Aorta (tissue), 5 donors: ENCODE results near the gene SOX30. TPM values are rescaled to one million over a fixed set of nuclear protein-coding genes. Genes with fewer than 3 reads are reported as not detected.
A peak's percentile ranks its signal among the peaks of the same experiment; 100 is the strongest.

Experiments used
- ATAC-seq: fragments of 200-7000 bp; cut with Tn5 transposase; one replicate; pipeline ENCODE4 v1.9.1; 2022; ENCODE audit warnings: moderate library complexity; ENCODE audit not compliant: low FRiP score
- DNase-seq, 2 donors: peaks; one replicate each; pipeline ENCODE4 v3.0.0-alpha.2; 2020
- H3K27ac ChIP-seq, 2 donors: one replicate each; pipeline ENCODE4 v1.5.1; 2013; ENCODE audit warnings: low read length in 2 of 2, mild to moderate bottlenecking in 2 of 2, moderate library complexity in 2 of 2, control low read depth in 1 of 2, inconsistent platforms in 1 of 2, low read depth in 1 of 2
- H3K27me3 ChIP-seq, 2 donors: one replicate each; pipeline ENCODE4 v1.6.1; 2013; ENCODE audit warnings: control low read depth in 1 of 2, low read length in 1 of 2, mild to moderate bottlenecking in 1 of 2, moderate library complexity in 1 of 2; ENCODE audit not compliant: insufficient read depth in 2 of 2, control insufficient read depth in 1 of 2
- H3K36me3 ChIP-seq, 2 donors: one replicate each; pipeline ENCODE4 v1.6.1; 2013; ENCODE audit warnings: control low read depth in 1 of 2, low read length in 1 of 2, mild to moderate bottlenecking in 1 of 2; ENCODE audit not compliant: insufficient read depth in 2 of 2, control insufficient read depth in 1 of 2
- H3K4me1 ChIP-seq, 2 donors: one replicate each; pipeline ENCODE4 v1.6.1; 2013; ENCODE audit warnings: low read length in 2 of 2, control low read depth in 1 of 2, mild to moderate bottlenecking in 1 of 2, moderate library complexity in 1 of 2; ENCODE audit not compliant: insufficient read depth in 2 of 2, control insufficient read depth in 1 of 2
- H3K4me3 ChIP-seq, 2 donors: one replicate each; pipeline ENCODE4 v1.5.1; 2013; ENCODE audit warnings: low read length in 2 of 2, control low read depth in 1 of 2, mild to moderate bottlenecking in 1 of 2
- H3K9me3 ChIP-seq: one replicate; pipeline ENCODE4 v1.6.1; 2013; ENCODE audit warnings: mild to moderate bottlenecking, low read length; ENCODE audit not compliant: control insufficient read depth
- WGBS, 2 donors: extraction: QIAGEN DNeasy Blood & Tissue Kit; methylation state at CpG; one replicate each; pipeline ENCODE4 v1.1.7; 2013; 5-methylcytosine and 5-hydroxymethylcytosine counted together
- intact Hi-C, 2 donors: fragments of 100-400 bp; cut with DNase I; formaldehyde crosslinking; loops; one replicate each; pipeline versions ENCODE4 v1.14.2 to v1.15.0; 2022
- polyA plus RNA-seq, 2 donors: library from polyadenylated mRNA; stranded (reverse); fragments of 200-250 nt; gene quantifications; one replicate each; pipeline ENCODE4 v1.2.3, GENCODE V29; 2013
- total RNA-seq, 2 donors: library from RNA; stranded (reverse); fragmentation: NEBNext Ultra II Directional; extraction: Animal tissue kit (Norgen Biotek cat#: 25700); gene quantifications; one replicate each; pipeline ENCODE4 v1.2.1, GENCODE V29; 2021
- donor health status: healthy with polysubstance abuse.
- donor health status: Bipolar disorder and iron deficiency.
- donor health status: DM: no; HTN: no; CAD: no.
- donor health status: DM: no; HTN: no; CAD: no.
- donor health status: DM: yes; HTN: yes; CAD: no.

Gene SOX30
- total and polyA plus RNA-seq, 4 donors: 0.12 TPM; not detected in 3

DNA sequence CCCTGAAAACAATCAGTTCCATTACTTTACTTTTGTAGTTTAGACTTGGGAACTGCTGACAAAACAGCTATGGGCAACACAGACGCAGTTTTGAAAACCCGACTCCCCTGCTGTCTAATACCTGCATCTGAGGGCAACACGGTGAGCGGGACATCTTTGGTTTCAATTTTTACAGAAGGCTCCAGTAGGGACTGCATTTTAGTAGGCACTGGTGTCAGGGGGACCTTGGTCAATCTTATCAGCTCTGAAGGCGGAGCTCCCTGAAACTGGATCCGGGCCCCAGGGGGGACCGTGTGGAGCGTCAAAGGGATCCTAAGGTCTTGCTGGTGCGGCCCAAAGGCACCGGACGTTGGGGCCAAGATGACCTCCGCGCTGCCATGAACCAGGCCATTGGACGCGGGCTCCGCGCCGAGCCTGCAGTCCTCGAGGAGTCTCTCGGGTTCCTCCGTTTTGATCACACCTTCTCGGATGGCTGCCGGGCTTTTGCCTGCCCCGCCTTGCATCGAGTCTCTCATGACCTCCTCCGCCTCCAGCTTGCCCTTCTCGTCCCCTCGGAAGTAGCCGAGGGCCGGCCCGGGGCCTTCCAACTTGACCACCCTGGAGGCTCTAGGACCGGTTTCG lies 1.1 kb downstream of the SOX30 start:
- Histone ChIP-seq H3K9me3 (no peaks in the 10 kb centered on the region), H3K4me3 (no peak overlapping the region), H3K36me3 (no peaks in the 10 kb centered on the region), H3K27me3 (no peaks in the 10 kb centered on the region), H3K27ac (no peak overlapping the region), H3K4me1 (no peaks in the 10 kb centered on the region)
- intact Hi-C loops: no loop called here
- 76 to 80% methylated on average over 33 of the region's 33 CpGs for WGBS, 2 donors
- ATAC-seq (peak; percentile 19), DNase-seq (no peak)

DNA sequence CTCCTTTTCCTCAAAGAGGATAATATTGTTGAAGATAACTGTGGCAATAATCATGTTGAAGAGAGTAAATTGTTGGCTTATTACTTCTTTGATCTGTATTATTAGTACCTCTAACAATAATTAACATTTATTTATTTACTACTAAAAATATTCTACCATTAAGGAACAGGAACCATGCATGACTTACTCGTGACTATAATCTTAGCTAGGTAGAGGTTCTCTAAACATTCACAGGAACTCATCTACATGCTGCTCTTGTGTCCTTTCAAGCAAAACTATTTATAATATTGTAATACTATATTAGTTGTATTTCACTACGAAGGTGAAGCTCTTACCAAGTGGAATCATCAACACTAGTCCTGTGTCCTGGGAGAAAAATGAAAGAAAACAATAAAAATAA lies 3.1 kb downstream of the SOX30 start:
- no peaks in the 10 kb centered on the region for H3K27me3 ChIP-seq
- H3K4me3 ChIP-seq: no peak overlapping the region
- ATAC-seq (no peak), DNase-seq (no peak)
- no peaks in the 10 kb centered on the region for H3K9me3 ChIP-seq
- intact Hi-C loops: no loop called here
- H3K36me3 ChIP-seq: no peaks in the 10 kb centered on the region
- 79 to 84% methylated on average over 2 of the region's 2 CpGs for WGBS, 2 donors
- H3K27ac ChIP-seq: no peak overlapping the region
- H3K4me1 ChIP-seq: no peaks in the 10 kb centered on the region

DNA sequence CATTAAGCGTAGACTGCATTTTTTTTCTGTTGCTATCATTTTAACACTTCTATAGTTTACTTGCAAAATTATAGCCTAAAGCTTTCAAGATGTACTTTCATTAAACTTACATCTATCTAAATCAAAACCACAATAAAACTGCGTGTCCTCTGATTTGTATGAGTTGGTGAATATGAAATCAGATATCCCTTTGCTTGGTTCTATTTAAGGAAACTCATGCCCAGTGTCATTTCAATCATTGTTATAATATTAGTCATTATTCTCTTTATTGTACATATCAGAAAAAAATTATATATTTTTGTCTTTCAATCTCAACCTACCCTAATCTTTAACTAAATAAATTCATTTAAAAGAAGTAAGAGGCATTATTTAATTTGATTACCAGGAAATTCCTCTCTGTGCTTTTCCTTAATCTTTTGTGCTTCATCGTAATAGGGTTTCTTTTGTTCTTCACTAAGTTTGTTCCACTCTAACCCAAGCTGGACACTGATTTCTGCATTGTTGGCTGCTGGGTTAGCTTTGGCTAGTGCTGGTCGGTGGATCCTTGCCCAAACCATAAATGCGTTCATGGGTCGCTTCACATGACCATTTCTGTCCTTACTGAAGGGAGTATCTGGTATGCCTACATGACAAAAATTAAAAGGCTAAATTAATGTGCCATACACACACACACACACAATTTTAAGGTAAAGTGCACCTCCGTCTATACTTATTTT lies 3.8 kb downstream of the SOX30 start:
- ATAC-seq: no peak
- no peaks in the 10 kb centered on the region for H3K36me3 ChIP-seq
- no peaks in the 10 kb centered on the region for H3K4me1 ChIP-seq
- WGBS, 2 donors: 66 to 74% methylated on average over 7 of the region's 7 CpGs
- no peak overlapping the region for H3K4me3 ChIP-seq
- no peaks in the 10 kb centered on the region for H3K27me3 ChIP-seq
- no peak for DNase-seq
- H3K27ac ChIP-seq: no peak overlapping the region
- no peaks in the 10 kb centered on the region for H3K9me3 ChIP-seq
- intact Hi-C loops: no loop called here

DNA sequence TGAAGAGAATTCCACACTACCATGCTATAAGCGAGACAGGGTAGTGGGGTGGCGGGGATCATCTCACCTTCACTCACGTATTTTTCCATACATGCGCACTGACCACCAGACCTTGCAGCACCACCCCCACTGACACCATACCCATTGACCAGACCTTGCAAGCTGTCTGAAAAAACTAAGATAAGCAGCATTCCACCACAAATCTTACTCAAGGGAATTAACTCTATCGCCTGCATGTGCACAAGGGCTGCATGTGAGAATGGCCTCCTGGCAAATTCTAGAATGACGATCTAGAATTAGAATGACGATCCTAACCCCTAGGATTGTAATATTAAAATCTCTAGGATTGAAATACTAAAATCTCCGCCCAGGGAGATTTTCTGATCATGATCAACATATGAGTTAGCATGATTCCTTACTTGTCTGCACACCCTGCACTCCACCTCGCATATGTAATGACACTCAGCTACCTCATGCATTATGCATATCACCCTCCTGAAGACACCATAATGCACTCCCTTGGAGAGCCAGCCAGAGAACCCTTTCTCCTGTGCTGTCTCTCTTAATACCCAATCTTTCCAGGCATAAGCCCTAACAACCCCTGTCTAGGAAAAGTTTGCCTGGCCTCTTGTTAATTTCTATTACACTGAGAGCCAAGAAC lies 11.7 kb downstream of the SOX30 start:
- no peak for ATAC-seq
- 85 to 91% methylated on average over 9 of the region's 9 CpGs for WGBS, 2 donors
- intact Hi-C loops: no loop called here
- no peak overlapping the region for H3K27ac ChIP-seq
- H3K36me3 ChIP-seq: no peaks in the 10 kb centered on the region
- DNase-seq: no peak
- H3K27me3 ChIP-seq: no peaks in the 10 kb centered on the region
- no peaks in the 10 kb centered on the region for H3K9me3 ChIP-seq
- H3K4me3 ChIP-seq: no peak overlapping the region
- no peaks in the 10 kb centered on the region for H3K4me1 ChIP-seq

DNA sequence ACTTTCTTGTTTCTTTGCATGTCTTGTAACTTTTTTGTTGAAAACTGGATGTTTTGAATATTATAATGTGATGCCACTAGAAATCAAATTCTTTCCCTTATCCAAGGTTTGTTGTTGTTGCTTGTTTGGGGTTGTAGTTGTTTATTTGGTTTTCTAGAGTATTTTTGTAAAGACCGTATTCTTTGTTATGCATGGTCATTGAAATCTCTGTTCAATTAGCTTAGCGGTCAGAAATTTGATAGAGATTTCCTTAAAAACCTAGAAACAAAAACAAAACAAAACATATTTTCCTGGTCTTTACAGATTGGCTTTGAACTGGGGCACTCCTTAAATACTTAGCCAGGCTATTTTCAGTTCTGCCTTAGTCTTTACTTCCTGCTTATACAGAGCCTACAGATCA lies 21.9 kb downstream of the SOX30 start:
- WGBS, 2 donors: 92 to 96% methylated on average over 2 of the region's 2 CpGs
- DNase-seq: no peak
- intact Hi-C loops: no loop called here
- Histone ChIP-seq H3K27ac (no peak overlapping the region), H3K9me3 (no peaks in the 10 kb centered on the region), H3K4me3 (no peak overlapping the region), H3K27me3 (no peaks in the 10 kb centered on the region), H3K4me1 (peaks cover 0 to 1% of the 10 kb centered on the region in 2 donors), H3K36me3 (no peaks in the 10 kb centered on the region)
- no peak for ATAC-seq

DNA sequence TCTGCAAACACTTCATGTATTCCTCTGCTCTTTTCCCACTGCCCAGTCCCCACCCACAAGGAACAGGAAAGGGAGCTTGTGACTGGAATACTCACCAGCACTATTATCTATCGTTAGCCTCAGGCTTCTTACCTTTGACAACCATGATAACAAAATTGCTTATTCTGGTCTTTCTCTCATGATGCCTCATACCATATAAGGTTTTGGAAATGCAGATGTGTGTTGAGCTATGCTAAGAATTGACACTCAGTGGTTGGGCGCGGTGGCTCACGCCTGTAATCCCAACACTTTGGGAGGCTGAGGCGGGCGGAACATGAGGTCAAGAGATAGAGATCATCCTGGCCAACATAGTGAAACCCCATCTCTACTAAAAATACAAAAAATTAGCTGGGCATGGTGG lies 25.4 kb downstream of the SOX30 start:
- intact Hi-C loops: no loop called here
- 93 to 95% methylated on average over 6 of the region's 6 CpGs for WGBS, 2 donors
- peaks cover 0 to 1% of the 10 kb centered on the region in 2 donors for H3K4me1 ChIP-seq

DNA sequence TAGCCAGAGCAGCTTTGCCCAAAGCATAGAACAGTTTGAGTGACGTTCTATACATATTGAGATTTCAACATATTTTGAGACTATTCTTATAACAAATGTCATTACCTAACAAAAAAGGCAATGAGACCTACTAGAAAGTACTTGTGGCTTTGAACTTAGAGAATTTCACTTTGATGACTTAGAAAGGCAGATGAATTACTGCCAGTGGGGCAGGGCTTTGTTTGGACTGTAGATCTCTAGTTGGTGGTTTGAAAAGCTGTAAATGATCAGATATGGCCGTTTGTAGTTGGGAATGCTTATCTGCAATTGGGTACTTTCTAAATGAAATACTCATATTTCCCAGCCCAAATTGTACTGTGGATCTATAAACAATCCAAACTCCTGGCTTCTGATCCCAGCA lies 28.1 kb downstream of the SOX30 start:
- Histone ChIP-seq H3K4me1 (peaks cover 0 to 1% of the 10 kb centered on the region in 2 donors), H3K4me3 (no peak overlapping the region), H3K36me3 (no peaks in the 10 kb centered on the region), H3K9me3 (no peaks in the 10 kb centered on the region), H3K27me3 (no peaks in the 10 kb centered on the region), H3K27ac (no peak overlapping the region)
- no peak for ATAC-seq
- 40 to 49% methylated on average over 2 of the region's 2 CpGs for WGBS, 2 donors
- DNase-seq: no peak
- intact Hi-C loops: no loop called here

More for the DNA sequence above, 25.4 kb downstream of the SOX30 start:
- Histone ChIP-seq H3K27ac (no peak overlapping the region), H3K27me3 (no peaks in the 10 kb centered on the region), H3K4me3 (no peak overlapping the region), H3K36me3 (no peaks in the 10 kb centered on the region), H3K9me3 (no peaks in the 10 kb centered on the region)
- no peak for DNase-seq
- ATAC-seq: no peak

DNA sequence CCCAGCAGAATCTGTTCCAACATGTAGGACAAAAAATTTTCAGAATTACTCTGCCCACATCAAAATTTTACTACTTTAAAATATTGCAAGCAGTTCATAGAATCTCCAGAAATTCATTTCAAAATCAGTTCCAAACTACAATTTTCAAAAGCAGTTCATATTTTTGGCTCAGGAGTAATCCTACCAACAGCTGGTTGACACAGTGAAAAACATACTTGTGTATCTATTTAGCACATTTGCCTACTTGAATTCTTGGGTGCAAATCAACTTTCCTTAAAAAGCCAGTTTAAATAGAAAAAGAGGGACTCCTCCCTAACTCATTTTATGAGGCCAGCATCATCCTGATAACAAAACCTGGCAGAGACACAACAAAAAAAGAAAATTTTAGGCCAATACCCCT lies 31.5 kb downstream of the SOX30 start:
- Histone ChIP-seq H3K27ac (no peak overlapping the region), H3K27me3 (no peaks in the 10 kb centered on the region), H3K36me3 (no peaks in the 10 kb centered on the region), H3K4me1 (no peaks in the 10 kb centered on the region), H3K4me3 (no peak overlapping the region), H3K9me3 (no peaks in the 10 kb centered on the region)
- DNase-seq (no peak), ATAC-seq (no peak)
- intact Hi-C loops: no loop called here
